Ascending aorta (tissue), 2 donors: Measurements from ENCODE around the gene CENPN. TPM values are rescaled to one million over a fixed set of nuclear protein-coding genes. Genes with fewer than 3 reads are reported as not detected.

ENCODE experiments used
- DNase-seq, 2 donors: peaks; one replicate each; pipeline ENCODE4 v3.0.0-alpha.2; 2019; ENCODE audit warnings: low spot score in 2 of 2
- H3K27ac ChIP-seq, 2 donors: fragments of 200-600 bp; sonication (generic); one replicate each; pipeline ENCODE4 v1.5.1; 2016 to 2017; ENCODE audit warnings: mild to moderate bottlenecking in 1 of 2
- H3K27me3 ChIP-seq: fragments of 200-600 bp; sonication (generic); one replicate; pipeline ENCODE4 v1.5.1; 2017
- H3K36me3 ChIP-seq, 2 donors: fragments of 200-600 bp; sonication (generic); one replicate each; pipeline ENCODE4 v1.5.1; 2016
- H3K4me1 ChIP-seq, 2 donors: fragments of 200-600 bp; sonication (generic); one replicate each; pipeline ENCODE4 v1.5.1; 2016 to 2017; ENCODE audit warnings: mild to moderate bottlenecking in 1 of 2
- H3K4me3 ChIP-seq, 2 donors: fragments of 200-600 bp; sonication (generic); one replicate each; pipeline ENCODE4 v1.5.1; 2016 to 2017; ENCODE audit warnings: mild to moderate bottlenecking in 1 of 2
- H3K9me3 ChIP-seq, 2 donors: fragments of 200-600 bp; sonication (generic); one replicate each; pipeline ENCODE4 v1.5.1; 2016
- CTCF ChIP-seq, 3 experiments: fragments of 200-600 bp in 2 of 3; fragments of 450-650 bp in 1 of 3; sonication (generic) in 2 of 3; IDR thresholded peaks; one replicate each; pipeline ENCODE4 v1.5.1; 2016 to 2019; ENCODE audit warnings: antibody characterized with exemption in 3 of 3, mild to moderate bottlenecking in 1 of 3, moderate library complexity in 1 of 3
- intact Hi-C: fragments of 100-400 bp; cut with DNase I; formaldehyde crosslinking; loops from one replicate; pipeline ENCODE4 v1.15.1; 2023
- total RNA-seq: library from RNA; depleted of rRNA; stranded (reverse); fragments of >200 nt; gene quantifications from one replicate; pipeline ENCODE4 v1.1.0, GENCODE V29; 2016

CENPN gene
- total RNA-seq, 1 donor from 2014 or later = not detected

- no peak for DNase-seq
- Histone ChIP-seq H3K27ac (peak overlapping the region in 1 of 2 donors; percentile 98), H3K36me3 (no peaks in the 10 kb centered on the region), H3K4me3 (peak overlapping the region; percentile 80 to 89), H3K4me1 (peaks cover 3 to 17% of the 10 kb centered on the region in 2 donors), H3K27me3 (no peaks in the 10 kb centered on the region), H3K9me3 (no peaks in the 10 kb centered on the region)
- no peak for TF ChIP-seq CTCF (IDR thresholded peaks at IDR 0.05)
- intact Hi-C loops = loop anchor here (10.0 kb wide), 4 partner anchors 204 to 1156 kb away; partner anchors contain the start of genes CDYL2, CMIP and GAN
These were observed 1.4 kb downstream of the CENPN start for GRCh38 chr16:81008505-81008789.

DNA sequence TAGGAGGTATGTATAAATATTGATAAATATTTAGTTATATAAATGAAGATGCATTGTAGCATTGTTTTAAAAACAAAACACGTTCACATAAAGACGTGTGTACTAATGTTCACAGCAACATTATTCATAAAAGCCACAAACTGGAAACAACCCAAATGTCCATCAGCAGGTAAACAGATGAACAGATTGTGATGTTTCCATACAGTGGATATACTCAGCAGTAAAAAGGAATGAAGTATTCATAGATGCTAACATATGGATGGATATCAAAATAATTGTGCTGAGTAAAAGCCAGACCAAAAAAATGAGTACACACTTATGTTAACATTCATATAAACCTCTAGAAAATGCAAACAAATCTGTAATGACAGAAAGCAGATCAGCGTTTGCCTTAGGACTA lies 6.0 kb downstream of the CENPN start:
- Histone ChIP-seq H3K9me3 (no peaks in the 10 kb centered on the region), H3K4me1 (no peaks in the 10 kb centered on the region), H3K27me3 (no peaks in the 10 kb centered on the region), H3K27ac (no peak overlapping the region), H3K4me3 (no peak overlapping the region), H3K36me3 (no peaks in the 10 kb centered on the region)
- DNase-seq = no peak
- intact Hi-C loops = no loop called here
- no peak for TF ChIP-seq CTCF (IDR thresholded peaks at IDR 0.05)

- TF ChIP-seq CTCF (IDR thresholded peaks at IDR 0.05) = no peak
- no peaks in the 10 kb centered on the region for H3K36me3 ChIP-seq
- no peaks in the 10 kb centered on the region for H3K27me3 ChIP-seq
- no peaks in the 10 kb centered on the region for H3K9me3 ChIP-seq
- H3K4me3 ChIP-seq = no peak overlapping the region
- no peak overlapping the region for H3K27ac ChIP-seq
- no peaks in the 10 kb centered on the region for H3K4me1 ChIP-seq
- no peak for DNase-seq
- intact Hi-C loops = no loop called here
These were observed 7.7 kb downstream of the CENPN start for GRCh38 chr16:81014672-81015071.

DNA sequence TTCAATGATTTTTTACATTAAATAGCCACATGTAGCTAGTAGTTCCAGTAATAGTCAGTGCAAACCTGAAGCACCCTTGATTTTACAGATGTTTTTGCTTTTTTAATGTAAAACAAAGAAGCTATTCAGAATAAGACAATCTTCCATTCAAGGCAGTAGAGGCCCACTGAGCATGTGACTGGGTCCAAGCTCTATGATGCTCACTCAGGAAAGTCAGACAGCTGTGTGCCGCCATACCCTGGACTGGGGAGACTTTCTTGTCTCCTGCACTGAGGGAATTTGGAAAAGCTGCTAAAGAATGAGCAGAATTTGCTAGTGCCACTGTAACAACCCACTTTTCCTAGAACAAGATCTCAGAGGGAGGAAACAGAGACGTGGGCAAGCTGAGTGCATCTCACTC lies 11.5 kb downstream of the CENPN start:
- H3K4me3 ChIP-seq = no peak overlapping the region
- H3K36me3 ChIP-seq = peaks cover 0 to 4% of the 10 kb centered on the region in 2 donors
- no peaks in the 10 kb centered on the region for H3K9me3 ChIP-seq
- H3K27ac ChIP-seq = no peak overlapping the region
- intact Hi-C loops = no loop called here
- no peak for TF ChIP-seq CTCF (IDR thresholded peaks at IDR 0.05)
- H3K4me1 ChIP-seq = no peaks in the 10 kb centered on the region
- DNase-seq = no peak
- no peaks in the 10 kb centered on the region for H3K27me3 ChIP-seq

- intact Hi-C loops = no loop called here
- no peak overlapping the region for H3K27ac ChIP-seq
- no peak for DNase-seq
- no peaks in the 10 kb centered on the region for H3K4me1 ChIP-seq
- H3K4me3 ChIP-seq = no peak overlapping the region
- no peaks in the 10 kb centered on the region for H3K36me3 ChIP-seq
- no peak for TF ChIP-seq CTCF (IDR thresholded peaks at IDR 0.05)
- H3K9me3 ChIP-seq = no peaks in the 10 kb centered on the region
- no peaks in the 10 kb centered on the region for H3K27me3 ChIP-seq
These were observed 19.4 kb downstream of the CENPN start for GRCh38 chr16:81026429-81026828.

DNA sequence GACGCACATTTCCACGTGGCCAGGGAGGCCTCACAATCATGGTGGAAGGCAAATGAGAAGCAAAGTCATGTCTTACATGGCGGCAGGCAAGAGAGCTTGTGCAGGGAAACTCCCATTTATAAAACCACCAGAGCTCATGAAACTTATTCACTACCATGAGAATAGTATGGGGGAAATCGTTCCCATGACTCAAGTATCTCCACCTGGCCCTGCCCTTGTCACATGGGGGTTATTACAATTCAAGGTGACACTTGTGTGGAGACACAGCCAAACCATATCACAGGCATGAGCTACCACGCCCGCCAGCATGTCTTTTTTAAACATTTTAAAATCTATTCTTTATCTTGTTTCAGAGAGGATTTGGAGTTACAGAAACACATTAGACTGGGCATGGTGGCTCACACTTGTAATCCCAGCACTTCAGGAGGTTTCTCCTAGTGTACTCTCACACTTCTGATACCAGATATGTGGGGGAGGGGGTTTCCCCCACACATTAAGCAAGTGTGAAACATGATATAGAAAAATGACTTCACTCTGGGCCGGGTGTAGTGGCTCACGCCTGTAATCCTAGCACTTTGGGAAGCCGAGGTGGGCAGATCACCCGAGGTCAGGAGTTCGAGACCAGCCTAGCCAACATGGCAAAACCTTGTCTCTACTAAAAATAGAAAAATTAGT lies 23.1 kb downstream of the CENPN start:
- intact Hi-C loops = no loop called here
- Histone ChIP-seq H3K9me3 (no peaks in the 10 kb centered on the region), H3K4me3 (no peak overlapping the region), H3K27me3 (no peaks in the 10 kb centered on the region), H3K27ac (no peak overlapping the region), H3K4me1 (no peaks in the 10 kb centered on the region), H3K36me3 (no peaks in the 10 kb centered on the region)
- no peak for TF ChIP-seq CTCF (IDR thresholded peaks at IDR 0.05)
- DNase-seq = no peak
